OCI-LY7 (cell line): ENCODE data around the gene FRAS1. TPM values are rescaled to one million over a fixed set of nuclear protein-coding genes. Genes with fewer than 3 reads are reported as not detected.

Experiments used
- BruUV-seq: library from RNA; stranded (reverse); fragments of 400-500 nt; replicated peaks from 2 replicates; lab custom pipeline; 2021; lab: Mats Ljungman, UMichigan
- CTCF ChIA-PET: fragments of 300-600 bp; sonication (Branson Sonifier 250); formaldehyde crosslinking; loops from one replicate; lab custom pipeline; 2022; ENCODE audit warnings: antibody characterized with exemption; ENCODE audit not compliant: unreplicated experiment; lab: Charles Lee
- POLR2A ChIA-PET: fragments of 300-600 bp; sonication (Branson Sonifier 250); formaldehyde crosslinking; loops from one replicate; lab custom pipeline; 2022; ENCODE audit warnings: antibody characterized with exemption; lab: Charles Lee
- DNase-seq: peaks from one replicate; pipeline ENCODE4 v3.0.0-alpha.2; 2015; ENCODE audit warnings: low spot score
- H2AFZ ChIP-seq: fragments of 200-600 bp; sonication (generic), shearing (Covaris generic); 2 replicates; pipeline ENCODE4 v1.6.1; 2014; ENCODE audit warnings: mild to moderate bottlenecking, antibody characterized with exemption, low read length, moderate library complexity
- H3K27ac ChIP-seq: fragments of 200-600 bp; sonication (generic); 2 replicates; pipeline ENCODE4 v1.5.1; 2014; ENCODE audit warnings: mixed run types, low read depth, mild to moderate bottlenecking, moderate library complexity, low read length, inconsistent platforms; ENCODE audit not compliant: poor library complexity, severe bottlenecking
- H3K36me3 ChIP-seq: fragments of 200-600 bp; sonication (generic); 2 replicates; pipeline ENCODE4 v1.6.1; 2014; ENCODE audit warnings: mild to moderate bottlenecking, antibody characterized with exemption, low read length, moderate library complexity, mixed read lengths; ENCODE audit not compliant: insufficient read depth
- H3K4me1 ChIP-seq: fragments of 200-600 bp; sonication (generic); 2 replicates; pipeline ENCODE4 v1.5.1; 2014; ENCODE audit warnings: mild to moderate bottlenecking, low read length; ENCODE audit not compliant: insufficient read depth, poor library complexity, severe bottlenecking
- H3K4me2 ChIP-seq: fragments of 200-600 bp; sonication (generic); 2 replicates; pipeline ENCODE4 v1.6.1; 2014; ENCODE audit warnings: mild to moderate bottlenecking, low read length
- H3K4me3 ChIP-seq: fragments of 200-600 bp; sonication (generic); 2 replicates; pipeline ENCODE4 v1.5.1; 2014; ENCODE audit warnings: mild to moderate bottlenecking, low read depth, low read length; ENCODE audit not compliant: poor library complexity, severe bottlenecking
- H3K79me2 ChIP-seq: fragments of 200-600 bp; sonication (generic); 2 replicates; pipeline ENCODE4 v1.6.1; 2016; ENCODE audit warnings: low read depth, mild to moderate bottlenecking, low read length, moderate library complexity, mixed read lengths; ENCODE audit not compliant: insufficient read depth
- H3K9me2 ChIP-seq: fragments of 200-600 bp; sonication (generic); 2 replicates; pipeline ENCODE4 v1.6.1; 2016; ENCODE audit warnings: mild to moderate bottlenecking, low read length, mixed read lengths; ENCODE audit not compliant: insufficient read depth
- H3K9me3 ChIP-seq: fragments of 200-600 bp; sonication (generic); 2 replicates; pipeline ENCODE4 v1.6.1; 2014; ENCODE audit warnings: mild to moderate bottlenecking, mixed run types, low read length, mixed read lengths
- H4K20me1 ChIP-seq: fragments of 200-600 bp; sonication (generic); 2 replicates; pipeline ENCODE4 v1.6.1; 2014; ENCODE audit warnings: mild to moderate bottlenecking, antibody characterized with exemption, low read length, moderate library complexity, mixed read lengths; ENCODE audit not compliant: insufficient read depth
- EZH2phosphoT487 ChIP-seq: fragments of 200-600 bp; sonication (generic); IDR thresholded peaks from 2 replicates; pipeline ENCODE4 v1.6.1; 2018; ENCODE audit warnings: low read depth, borderline replicate concordance, mild to moderate bottlenecking, mixed run types, antibody characterized with exemption, low read length, moderate library complexity, mixed read lengths
- intact Hi-C: fragments of 100-400 bp; cut with micrococcal nuclease; formaldehyde crosslinking; loops from one replicate; pipeline ENCODE4 v1.10.0; 2022; ENCODE audit not compliant: unreplicated experiment
- total RNA-seq, 2 experiments: library from RNA; depleted of rRNA in 1 of 2; stranded (reverse); fragments of >200 nt in 1 of 2; shearing (Covaris generic) in 1 of 2; gene quantifications; 2 replicates each; pipeline ENCODE4 v1.2.3, GENCODE V29; 2014 to 2022
- TF ChIP-seq, protein P1 (sequence below): fragments of 200-600 bp; sonication (generic); conservative IDR thresholded peaks from 2 replicates; pipeline ENCODE4 v1.5.1; 2014; ENCODE audit warnings: mild to moderate bottlenecking, antibody characterized with exemption, low read length, moderate library complexity, mixed read lengths

The FRAS1 gene
- total RNA-seq, 2 experiments from 2014 or later: 0.19 to 0.30 TPM

DNA sequence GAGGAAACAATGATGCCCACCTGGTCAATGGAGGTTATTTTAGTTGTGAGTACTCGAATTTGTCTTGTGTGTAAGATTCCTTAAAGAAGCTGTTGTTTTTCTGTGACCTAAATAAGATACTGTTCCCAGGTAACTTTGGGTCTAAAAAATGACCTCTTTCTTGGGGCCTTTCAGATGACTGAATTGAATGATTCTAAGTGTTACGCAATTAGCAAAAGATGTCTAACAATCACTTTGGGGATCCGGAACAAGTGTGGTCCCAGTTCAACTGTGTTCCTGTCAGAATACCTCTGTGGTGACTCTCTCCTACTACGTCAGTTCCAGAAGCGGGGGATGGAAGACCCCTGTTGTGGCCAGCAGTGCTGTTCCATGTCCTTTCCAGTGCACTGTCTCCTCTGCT lies 99.4 kb downstream of the FRAS1 start:
- POLR2A ChIA-PET: interaction anchor here (0.6 kb wide), 1 partner anchor 54 kb away, joined by 3 read pairs; no protein-coding TSS in a partner anchor
- H3K9me2 ChIP-seq: no peaks in the 10 kb centered on the region
- H3K27ac ChIP-seq: no peak overlapping the region
- H3K36me3 ChIP-seq: no peaks in the 10 kb centered on the region
- CTCF ChIA-PET: no interaction called here
- no TSS peak for BruUV-seq
- DNase-seq: no peak
- H3K4me1 ChIP-seq: no peaks in the 10 kb centered on the region
- H2AFZ ChIP-seq: no peak overlapping the region
- no peak overlapping the region for H3K4me3 ChIP-seq
- H4K20me1 ChIP-seq: no peaks in the 10 kb centered on the region
- no peaks in the 10 kb centered on the region for H3K9me3 ChIP-seq
- H3K4me2 ChIP-seq: no peak overlapping the region
- TF ChIP-seq, protein P1, sequence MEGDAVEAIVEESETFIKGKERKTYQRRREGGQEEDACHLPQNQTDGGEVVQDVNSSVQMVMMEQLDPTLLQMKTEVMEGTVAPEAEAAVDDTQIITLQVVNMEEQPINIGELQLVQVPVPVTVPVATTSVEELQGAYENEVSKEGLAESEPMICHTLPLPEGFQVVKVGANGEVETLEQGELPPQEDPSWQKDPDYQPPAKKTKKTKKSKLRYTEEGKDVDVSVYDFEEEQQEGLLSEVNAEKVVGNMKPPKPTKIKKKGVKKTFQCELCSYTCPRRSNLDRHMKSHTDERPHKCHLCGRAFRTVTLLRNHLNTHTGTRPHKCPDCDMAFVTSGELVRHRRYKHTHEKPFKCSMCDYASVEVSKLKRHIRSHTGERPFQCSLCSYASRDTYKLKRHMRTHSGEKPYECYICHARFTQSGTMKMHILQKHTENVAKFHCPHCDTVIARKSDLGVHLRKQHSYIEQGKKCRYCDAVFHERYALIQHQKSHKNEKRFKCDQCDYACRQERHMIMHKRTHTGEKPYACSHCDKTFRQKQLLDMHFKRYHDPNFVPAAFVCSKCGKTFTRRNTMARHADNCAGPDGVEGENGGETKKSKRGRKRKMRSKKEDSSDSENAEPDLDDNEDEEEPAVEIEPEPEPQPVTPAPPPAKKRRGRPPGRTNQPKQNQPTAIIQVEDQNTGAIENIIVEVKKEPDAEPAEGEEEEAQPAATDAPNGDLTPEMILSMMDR: no peak
- no peak for TF ChIP-seq EZH2phosphoT487
- intact Hi-C loops: no loop called here
- no peaks in the 10 kb centered on the region for H3K79me2 ChIP-seq

DNA sequence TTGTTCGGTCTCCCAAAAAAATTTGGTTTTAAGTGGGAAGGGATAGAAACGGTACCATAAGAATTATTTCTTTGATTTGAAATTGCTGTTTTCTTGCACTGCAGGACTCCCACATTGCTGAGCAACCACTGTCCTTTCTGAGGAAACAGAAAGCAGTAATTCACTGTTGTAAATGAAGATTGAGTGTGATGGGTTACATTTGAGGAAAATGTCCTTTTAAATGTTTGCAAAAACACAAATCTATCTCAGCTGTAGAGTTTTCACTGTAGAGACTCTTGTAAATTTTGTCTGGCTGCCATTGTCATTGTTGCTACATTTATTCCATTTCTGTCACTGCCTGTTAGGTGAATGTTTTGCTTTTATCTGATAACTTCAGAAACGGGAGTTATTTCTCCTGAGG lies 105.2 kb downstream of the FRAS1 start:
- intact Hi-C loops: no loop called here
- Histone ChIP-seq H3K9me2 (no peaks in the 10 kb centered on the region), H3K4me2 (no peak overlapping the region), H3K4me3 (no peak overlapping the region), H4K20me1 (no peaks in the 10 kb centered on the region), H3K79me2 (no peaks in the 10 kb centered on the region), H2AFZ (no peak overlapping the region), H3K36me3 (no peaks in the 10 kb centered on the region), H3K4me1 (no peaks in the 10 kb centered on the region), H3K9me3 (no peaks in the 10 kb centered on the region), H3K27ac (no peak overlapping the region)
- ChIA-PET CTCF (no interaction called here), POLR2A (no interaction called here)
- DNase-seq: no peak
- TF ChIP-seq, protein P1: no peak
- TF ChIP-seq EZH2phosphoT487: no peak
- BruUV-seq: no TSS peak

DNA sequence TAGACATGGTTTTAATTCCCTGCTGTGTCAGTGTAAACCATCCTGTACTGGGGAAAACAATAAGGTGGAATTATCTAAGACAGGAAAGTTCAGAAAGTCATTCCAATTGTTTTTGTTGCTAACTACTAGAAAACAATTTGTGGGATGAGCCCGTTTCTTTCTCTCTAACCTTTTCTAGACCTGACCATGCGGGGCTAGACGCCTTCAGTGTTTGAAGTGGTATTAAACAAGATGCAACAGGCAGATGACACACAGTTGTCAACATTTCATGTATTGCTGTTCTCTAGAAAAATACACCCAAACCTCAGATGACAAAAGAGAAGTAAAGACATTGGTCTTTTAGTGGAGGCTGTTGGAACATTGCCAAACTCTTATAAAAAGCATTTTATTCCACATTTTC lies 105.7 kb downstream of the FRAS1 start:
- POLR2A ChIA-PET: no interaction called here
- DNase-seq: no peak
- H3K4me3 ChIP-seq: no peak overlapping the region

More for the DNA sequence above, 105.7 kb downstream of the FRAS1 start:
- H3K27ac ChIP-seq: no peak overlapping the region
- H3K79me2 ChIP-seq: no peaks in the 10 kb centered on the region
- intact Hi-C loops: no loop called here
- no peaks in the 10 kb centered on the region for H3K36me3 ChIP-seq
- CTCF ChIA-PET: no interaction called here
- no peaks in the 10 kb centered on the region for H4K20me1 ChIP-seq
- H3K4me1 ChIP-seq: no peaks in the 10 kb centered on the region
- H3K9me3 ChIP-seq: no peaks in the 10 kb centered on the region
- H3K9me2 ChIP-seq: no peaks in the 10 kb centered on the region
- H2AFZ ChIP-seq: no peak overlapping the region
- no TSS peak for BruUV-seq
- no peak for TF ChIP-seq EZH2phosphoT487
- TF ChIP-seq, protein P1: no peak
- H3K4me2 ChIP-seq: no peak overlapping the region
